MM.1S (cell line): ENCODE data around the gene TMEM245.

Experiments used
- DNase-seq: peaks from one replicate; pipeline ENCODE4 v3.0.0-alpha.2; 2015
- H2AFZ ChIP-seq: fragments of 300-600 bp; sonication (generic); 2 replicates; pipeline ENCODE4 v1.6.0; 2016; ENCODE audit warnings: antibody characterized with exemption, low read length
- H3F3A ChIP-seq: fragments of 300-600 bp; sonication (generic); 2 replicates; pipeline ENCODE4 v1.6.1; 2016; ENCODE audit warnings: mild to moderate bottlenecking, antibody characterized with exemption, low read length, moderate library complexity, mixed read lengths; ENCODE audit not compliant: insufficient read depth
- H3K27ac ChIP-seq: fragments of 300-600 bp; sonication (generic); 2 replicates; pipeline ENCODE4 v1.5.1; 2016; ENCODE audit warnings: mild to moderate bottlenecking, low read length
- H3K27me3 ChIP-seq: fragments of 300-600 bp; sonication (generic); replicated peaks from 2 replicates; pipeline ENCODE4 v1.6.0; 2016; ENCODE audit warnings: low read length; ENCODE audit not compliant: insufficient read depth
- H3K36me3 ChIP-seq: fragments of 300-600 bp; sonication (generic); replicated peaks from 2 replicates; pipeline ENCODE4 v1.6.1; 2016; ENCODE audit warnings: mild to moderate bottlenecking, low read length, mixed read lengths; ENCODE audit not compliant: insufficient read depth
- H3K4me1 ChIP-seq: fragments of 300-600 bp; sonication (generic); 2 replicates; pipeline ENCODE4 v1.6.1; 2016; ENCODE audit warnings: low read length, mixed read lengths
- H3K4me2 ChIP-seq: fragments of 300-600 bp; sonication (generic); 2 replicates; pipeline ENCODE4 v1.6.0; 2016; ENCODE audit warnings: low read depth, low read length
- H3K4me3 ChIP-seq: fragments of 300-600 bp; sonication (generic); 2 replicates; pipeline ENCODE4 v1.5.1; 2016; ENCODE audit warnings: low read length, mixed read lengths
- H3K79me2 ChIP-seq: fragments of 300-600 bp; sonication (generic); 2 replicates; pipeline ENCODE4 v1.6.1; 2016; ENCODE audit warnings: mixed run types, low read length, mixed read lengths
- H3K9ac ChIP-seq: fragments of 300-600 bp; sonication (generic); 2 replicates; pipeline ENCODE4 v1.6.1; 2016; ENCODE audit warnings: low read length, mixed read lengths
- H3K9me2 ChIP-seq: fragments of 300-600 bp; sonication (generic); replicated peaks from 2 replicates; pipeline ENCODE4 v1.6.1; 2016; ENCODE audit warnings: mild to moderate bottlenecking, low read length, mixed read lengths; ENCODE audit not compliant: insufficient read depth
- H3K9me3 ChIP-seq: fragments of 300-600 bp; sonication (generic); replicated peaks from 2 replicates; pipeline ENCODE4 v1.6.1; 2016; ENCODE audit warnings: mild to moderate bottlenecking, low read length, mixed read lengths; ENCODE audit not compliant: insufficient read depth
- H4K20me1 ChIP-seq: fragments of 300-600 bp; sonication (generic); 2 replicates; pipeline ENCODE4 v1.6.1; 2016; ENCODE audit warnings: mild to moderate bottlenecking, low read length, moderate library complexity, mixed read lengths; ENCODE audit not compliant: insufficient read depth
- CTCF ChIP-seq: fragments of 300-600 bp; sonication (generic); IDR thresholded peaks from 2 replicates; pipeline ENCODE4 v1.5.1; 2016; ENCODE audit warnings: antibody characterized with exemption, low read length, mixed read lengths
- EZH2 ChIP-seq: fragments of 300-600 bp; sonication (generic); optimal IDR thresholded peaks from 2 replicates; pipeline ENCODE3; 2017; ENCODE audit warnings: low read depth, mild to moderate bottlenecking, antibody characterized with exemption, low read length, mixed read lengths
- EZH2phosphoT487 ChIP-seq: fragments of 300-600 bp; sonication (generic); IDR thresholded peaks from 2 replicates; pipeline ENCODE4 v1.6.1; 2018; ENCODE audit warnings: antibody characterized with exemption, low read length

The TMEM245 gene

GRCh38 chr9:109028457-109028856 is 91.3 kb downstream of the TMEM245 start:
- Histone ChIP-seq H3K4me3 (no peak overlapping the region), H3K9me2 (no peaks in the 10 kb centered on the region), H3K79me2 (no peaks in the 10 kb centered on the region), H2AFZ (no peak overlapping the region), H4K20me1 (no peaks in the 10 kb centered on the region), H3K4me1 (no peaks in the 10 kb centered on the region), H3K27ac (no peak overlapping the region), H3K4me2 (no peak overlapping the region), H3F3A (no peaks in the 10 kb centered on the region), H3K36me3 (peaks cover 1% of the 10 kb centered on the region; the same call in 1 of the 2 replicates), H3K27me3 (no peaks in the 10 kb centered on the region), H3K9ac (no peak overlapping the region), H3K9me3 (no peaks in the 10 kb centered on the region)
- TF ChIP-seq EZH2 (no peak), CTCF (no peak), EZH2phosphoT487 (no peak)
- no peak for DNase-seq

GRCh38 chr9:109027176-109027575 is 92.6 kb downstream of the TMEM245 start:
- Histone ChIP-seq H3K27ac (no peak overlapping the region), H3K4me2 (no peak overlapping the region)

GRCh38 chr9:109026306-109026705 is 93.4 kb downstream of the TMEM245 start:
- H3K36me3 ChIP-seq, result no peaks in the 10 kb centered on the region; the same call in 1 of the 2 replicates
- H3K4me2 ChIP-seq, result no peak overlapping the region
- no peak overlapping the region for H3K9ac ChIP-seq
- H3F3A ChIP-seq, result no peaks in the 10 kb centered on the region
- H3K9me3 ChIP-seq, result no peaks in the 10 kb centered on the region
- no peak overlapping the region for H2AFZ ChIP-seq
- TF ChIP-seq EZH2, result no peak
- no peak for TF ChIP-seq CTCF
- no peak for TF ChIP-seq EZH2phosphoT487
- no peak overlapping the region for H3K27ac ChIP-seq
- H3K4me3 ChIP-seq, result no peak overlapping the region
- no peak for DNase-seq
- no peaks in the 10 kb centered on the region for H3K4me1 ChIP-seq
- no peaks in the 10 kb centered on the region for H3K9me2 ChIP-seq
- H3K79me2 ChIP-seq, result no peaks in the 10 kb centered on the region
- no peaks in the 10 kb centered on the region for H4K20me1 ChIP-seq
- no peaks in the 10 kb centered on the region for H3K27me3 ChIP-seq

More at GRCh38 chr9:109027176-109027575, 92.6 kb downstream of the TMEM245 start:
- Histone ChIP-seq H3K79me2 (no peaks in the 10 kb centered on the region), H3K36me3 (no peaks in the 10 kb centered on the region; the same call in 1 of the 2 replicates), H3K9ac (no peak overlapping the region), H3F3A (no peaks in the 10 kb centered on the region), H3K9me2 (no peaks in the 10 kb centered on the region), H4K20me1 (no peaks in the 10 kb centered on the region), H3K27me3 (no peaks in the 10 kb centered on the region), H3K4me1 (no peaks in the 10 kb centered on the region), H3K4me3 (no peak overlapping the region), H2AFZ (no peak overlapping the region), H3K9me3 (no peaks in the 10 kb centered on the region)
- DNase-seq, result no peak
- TF ChIP-seq EZH2, result no peak
- no peak for TF ChIP-seq EZH2phosphoT487
- TF ChIP-seq CTCF, result no peak
